Measurements from ENCODE around the gene RABEPK.

- TF ChIP-seq, protein P1, sequence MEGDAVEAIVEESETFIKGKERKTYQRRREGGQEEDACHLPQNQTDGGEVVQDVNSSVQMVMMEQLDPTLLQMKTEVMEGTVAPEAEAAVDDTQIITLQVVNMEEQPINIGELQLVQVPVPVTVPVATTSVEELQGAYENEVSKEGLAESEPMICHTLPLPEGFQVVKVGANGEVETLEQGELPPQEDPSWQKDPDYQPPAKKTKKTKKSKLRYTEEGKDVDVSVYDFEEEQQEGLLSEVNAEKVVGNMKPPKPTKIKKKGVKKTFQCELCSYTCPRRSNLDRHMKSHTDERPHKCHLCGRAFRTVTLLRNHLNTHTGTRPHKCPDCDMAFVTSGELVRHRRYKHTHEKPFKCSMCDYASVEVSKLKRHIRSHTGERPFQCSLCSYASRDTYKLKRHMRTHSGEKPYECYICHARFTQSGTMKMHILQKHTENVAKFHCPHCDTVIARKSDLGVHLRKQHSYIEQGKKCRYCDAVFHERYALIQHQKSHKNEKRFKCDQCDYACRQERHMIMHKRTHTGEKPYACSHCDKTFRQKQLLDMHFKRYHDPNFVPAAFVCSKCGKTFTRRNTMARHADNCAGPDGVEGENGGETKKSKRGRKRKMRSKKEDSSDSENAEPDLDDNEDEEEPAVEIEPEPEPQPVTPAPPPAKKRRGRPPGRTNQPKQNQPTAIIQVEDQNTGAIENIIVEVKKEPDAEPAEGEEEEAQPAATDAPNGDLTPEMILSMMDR (IDR thresholded peaks at IDR 0.05) = no peak
- TF ChIP-seq POLR2AphosphoS5 (IDR thresholded peaks at IDR 0.05) = no peak
These were observed 18.3 kb downstream of the RABEPK start for GRCh38 chr9:125218621-125219020.
